ENCODE results near the gene PTPN5.

DNA sequence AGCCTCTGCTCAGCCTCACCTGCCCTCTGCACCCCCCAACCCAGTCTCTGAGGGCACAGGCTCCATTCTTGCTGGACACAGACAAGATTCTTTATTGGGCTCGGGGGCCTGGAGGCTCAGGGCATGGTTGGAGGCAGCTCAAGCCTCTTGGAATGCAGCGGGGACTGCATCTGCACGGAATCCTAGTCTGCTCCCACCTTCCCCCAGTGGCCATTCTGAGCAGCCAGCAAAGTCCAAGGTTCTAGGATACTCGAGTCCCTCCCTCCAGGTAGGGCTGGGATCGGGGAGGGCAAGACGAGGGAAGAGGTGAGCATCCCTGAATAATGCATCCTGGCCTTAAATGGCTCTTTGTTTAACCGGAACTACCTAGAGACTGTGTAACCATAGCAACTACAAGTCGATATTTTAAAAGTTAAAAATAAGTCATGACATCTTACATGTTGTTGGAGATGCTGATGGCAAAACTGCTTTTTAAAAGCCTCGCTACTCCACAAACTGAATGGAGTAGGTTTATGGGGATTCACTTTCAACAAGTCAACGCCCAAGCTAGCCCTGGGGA, 54.9 kb downstream of the PTPN5 start:
- TF ChIP-seq POLR2AphosphoS5 (IDR thresholded peaks at IDR 0.05) (no peak), CTCF (IDR thresholded peaks at IDR 0.05) (no peak)

Measured in prostate gland (tissue), 2 donors.